Neuronal stem cell (in vitro differentiated cells): Measurements from ENCODE around the gene TASP1.
"Not testable (repeated sequence)": the region's sequence is repeated elsewhere in the genome, so short reads cannot be mapped to it uniquely, and the experiment has no call there.

Experiments
- DNase-seq: peaks from one replicate; pipeline ENCODE4 v3.0.0-alpha.2; 2013; ENCODE audit warnings: low spot score
- H2AFZ ChIP-seq: one replicate; pipeline ENCODE4 v1.6.1; 2013; ENCODE audit warnings: mild to moderate bottlenecking, low read length, inconsistent platforms
- H2AK5ac ChIP-seq: 2 replicates; pipeline ENCODE4 v1.6.1; 2013; ENCODE audit warnings: low read depth, mild to moderate bottlenecking, inconsistent platforms, low read length, moderate library complexity, mixed read lengths
- H2BK120ac ChIP-seq: 2 replicates; pipeline ENCODE4 v1.6.1; 2013; ENCODE audit warnings: low read depth, mild to moderate bottlenecking, inconsistent platforms, low read length, moderate library complexity, mixed read lengths
- H2BK12ac ChIP-seq: one replicate; pipeline ENCODE4 v1.6.1; 2013; ENCODE audit warnings: low read length, inconsistent platforms
- H2BK15ac ChIP-seq: 2 replicates; pipeline ENCODE4 v1.6.1; 2013; ENCODE audit warnings: mild to moderate bottlenecking, low read length, inconsistent platforms, mixed read lengths
- H2BK5ac ChIP-seq: one replicate; pipeline ENCODE4 v1.6.1; 2013; ENCODE audit warnings: inconsistent platforms, mild to moderate bottlenecking, low read length, moderate library complexity
- H3K14ac ChIP-seq: one replicate; pipeline ENCODE4 v1.6.1; 2013; ENCODE audit warnings: low read length, inconsistent platforms
- H3K18ac ChIP-seq: 2 replicates; pipeline ENCODE4 v1.6.1; 2013; ENCODE audit warnings: low read length, inconsistent platforms
- H3K23ac ChIP-seq: 2 replicates; pipeline ENCODE4 v1.6.1; 2013; ENCODE audit warnings: low read depth, mild to moderate bottlenecking, mixed read lengths, low read length, inconsistent platforms; ENCODE audit not compliant: poor library complexity
- H3K27ac ChIP-seq: replicated peaks from 3 replicates; pipeline ENCODE4 v1.5.1; 2013; ENCODE audit warnings: low read length, inconsistent platforms
- H3K27me3 ChIP-seq, 3 experiments: 2 replicates each; pipeline ENCODE4 v1.6.1; 2013; ENCODE audit warnings: low read length in 3 of 3, mild to moderate bottlenecking in 2 of 3, inconsistent platforms in 1 of 3, low read depth in 1 of 3, mixed read lengths in 1 of 3, moderate library complexity in 1 of 3; ENCODE audit not compliant: control insufficient read depth in 3 of 3, insufficient read depth in 3 of 3
- H3K36me3 ChIP-seq, 2 donors: replicated peaks in 1 of 2; 2 replicates each; pipeline ENCODE4 v1.6.1; 2013; ENCODE audit warnings: low read length in 2 of 2; ENCODE audit not compliant: control insufficient read depth in 2 of 2, insufficient read depth in 2 of 2
- H3K4ac ChIP-seq: 2 replicates; pipeline ENCODE4 v1.6.1; 2013; ENCODE audit warnings: inconsistent platforms, mild to moderate bottlenecking, low read length, moderate library complexity
- H3K4me1 ChIP-seq, 2 donors: 1 replicate in 1 of 2; 2 replicates in 1 of 2; pipeline ENCODE4 v1.6.1; 2013; ENCODE audit warnings: low read length in 2 of 2, low read depth in 1 of 2; ENCODE audit not compliant: control insufficient read depth in 2 of 2, insufficient read depth in 1 of 2
- H3K4me2 ChIP-seq: one replicate; pipeline ENCODE4 v1.6.1; 2013; ENCODE audit warnings: mild to moderate bottlenecking, low read length, inconsistent platforms; ENCODE audit not compliant: insufficient read depth, poor library complexity, severe bottlenecking
- H3K4me3 ChIP-seq, 2 donors: 2 replicates each; pipeline ENCODE4 v1.5.1; 2013; ENCODE audit warnings: low read length in 2 of 2, mild to moderate bottlenecking in 2 of 2, inconsistent platforms in 1 of 2, moderate library complexity in 1 of 2
- H3K79me1 ChIP-seq: one replicate; pipeline ENCODE4 v1.6.1; 2013; ENCODE audit warnings: low read depth, mild to moderate bottlenecking, inconsistent platforms, low read length, moderate library complexity
- H3K9ac ChIP-seq: one replicate; pipeline ENCODE4 v1.6.1; 2013; ENCODE audit warnings: mild to moderate bottlenecking, low read depth, low read length, inconsistent platforms; ENCODE audit not compliant: poor library complexity
- H3K9me3 ChIP-seq, 2 donors: replicated peaks in 1 of 2; 2 replicates each; pipeline versions ENCODE3 to v1.6.1; 2013; ENCODE audit warnings: low read length in 2 of 2, mild to moderate bottlenecking in 2 of 2, inconsistent platforms in 1 of 2, low read depth in 1 of 2, mixed read lengths in 1 of 2, moderate library complexity in 1 of 2; ENCODE audit not compliant: control insufficient read depth in 2 of 2, insufficient read depth in 1 of 2
- H4K8ac ChIP-seq: one replicate; pipeline ENCODE4 v1.6.1; 2013; ENCODE audit warnings: low read depth, mild to moderate bottlenecking, inconsistent platforms, low read length, moderate library complexity
- H4K91ac ChIP-seq: one replicate; pipeline ENCODE4 v1.6.1; 2013; ENCODE audit warnings: low read length, low read depth, mild to moderate bottlenecking, inconsistent platforms; ENCODE audit not compliant: poor library complexity
- WGBS, 2 donors: extraction: QIAGEN DNeasy Blood & Tissue Kit; methylation state at CpG; one replicate each; pipeline ENCODE4 v1.1.7; 2013; ENCODE audit warnings: missing lambda C conversion rate in 2 of 2, mixed read lengths in 1 of 2; ENCODE audit not compliant: insufficient read length in 2 of 2, insufficient replicate concordance in 1 of 2; ENCODE audit errors: extremely low coverage in 2 of 2; 5-methylcytosine and 5-hydroxymethylcytosine counted together

TASP1 gene

DNA sequence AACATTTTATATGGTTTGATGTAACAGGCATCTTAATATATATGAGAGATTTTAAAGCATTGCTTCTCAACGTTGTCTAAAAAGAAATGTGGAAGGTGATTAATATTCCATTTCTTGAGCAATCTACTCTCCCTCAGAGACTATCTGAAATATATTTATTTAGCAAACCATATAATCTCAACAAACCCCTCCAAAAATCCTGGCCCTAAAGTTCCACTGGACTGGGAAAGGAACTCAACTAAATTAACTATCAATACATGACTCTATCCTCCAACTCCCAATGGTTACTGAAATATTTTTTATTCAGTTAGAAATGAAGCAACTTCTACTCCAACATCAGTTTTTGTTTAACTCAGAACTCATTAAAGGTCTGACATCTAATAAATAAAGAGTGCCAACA, 6.3 kb downstream of the TASP1 start:
- H2BK5ac ChIP-seq: no peak overlapping the region
- H4K8ac ChIP-seq: no peak overlapping the region
- no peak overlapping the region for H2AK5ac ChIP-seq
- no peak overlapping the region for H2AFZ ChIP-seq
- no peak overlapping the region for H2BK12ac ChIP-seq
- H2BK120ac ChIP-seq: no peak overlapping the region
- no peak overlapping the region for H3K4ac ChIP-seq
- no peaks in the 10 kb centered on the region for H3K79me1 ChIP-seq
- H3K27me3 ChIP-seq: no peaks in the 10 kb centered on the region
- no CpG with 5 or more reads among the region's 1 CpG for WGBS, 2 donors
- H3K4me2 ChIP-seq: no peak overlapping the region
- H3K4me1 ChIP-seq: no peaks in the 10 kb centered on the region
- H3K27ac ChIP-seq: no peak overlapping the region
- H2BK15ac ChIP-seq: no peak overlapping the region
- H3K4me3 ChIP-seq: no peak overlapping the region
- H3K9me3 ChIP-seq: no peaks in the 10 kb centered on the region
- H3K23ac ChIP-seq: no peak overlapping the region
- H3K18ac ChIP-seq: no peak overlapping the region
- no peak overlapping the region for H4K91ac ChIP-seq
- H3K14ac ChIP-seq: no peak overlapping the region
- H3K36me3 ChIP-seq: peaks cover 0 to 15% of the 10 kb centered on the region in 2 donors
- no peak overlapping the region for H3K9ac ChIP-seq
- DNase-seq: no peak

DNA sequence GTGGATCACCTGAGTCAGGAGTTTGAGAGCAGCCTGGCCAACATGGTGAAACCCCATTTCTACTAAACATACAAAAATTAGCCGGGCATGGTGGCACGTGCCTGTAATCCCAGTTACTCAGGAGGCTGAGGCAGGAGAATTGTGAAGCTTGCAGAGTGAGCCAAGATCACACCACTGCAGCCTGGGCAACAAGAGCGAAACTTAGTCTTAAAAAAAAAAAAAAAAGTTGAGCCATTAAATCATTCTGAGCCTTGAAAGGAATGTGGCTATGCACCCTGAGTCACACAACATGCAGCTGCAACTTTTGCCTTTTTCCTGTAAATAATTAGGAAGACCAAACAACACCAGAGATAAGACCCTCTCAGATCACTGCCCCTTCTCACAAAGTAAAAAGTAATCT, 11.2 kb downstream of the TASP1 start:
- DNase-seq: not testable (repeated sequence)
- WGBS, 2 donors: no CpG with 5 or more reads among the region's 3 CpGs

DNA sequence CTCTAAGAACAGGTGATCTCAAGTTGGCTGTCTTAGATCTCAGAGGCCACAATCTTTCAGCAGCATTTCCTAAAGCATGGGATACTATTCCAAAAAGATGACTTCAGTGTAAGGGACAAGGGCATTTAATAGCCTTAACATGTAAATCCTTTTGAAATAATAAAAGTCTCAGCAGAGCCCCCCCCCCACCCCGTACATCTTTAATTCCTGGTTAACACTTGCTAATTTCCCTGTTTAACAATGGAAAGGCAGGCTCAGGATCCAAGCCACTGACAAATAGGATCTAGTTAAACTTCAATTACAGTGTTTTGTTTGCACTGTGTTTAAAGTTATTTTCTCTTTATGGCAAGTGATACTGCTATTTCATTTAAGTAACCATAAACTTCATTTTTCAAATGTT, 12.0 kb downstream of the TASP1 start:
- H2BK15ac ChIP-seq: no peak overlapping the region
- no peak overlapping the region for H3K18ac ChIP-seq
- no peaks in the 10 kb centered on the region for H3K9me3 ChIP-seq
- H3K4me3 ChIP-seq: no peak overlapping the region
- H4K91ac ChIP-seq: no peak overlapping the region
- no peaks in the 10 kb centered on the region for H3K27me3 ChIP-seq
- no CpG with 5 or more reads among the region's 1 CpG for WGBS, 2 donors
- no peak overlapping the region for H3K27ac ChIP-seq
- H2AFZ ChIP-seq: no peak overlapping the region
- no peaks in the 10 kb centered on the region for H3K79me1 ChIP-seq
- H2AK5ac ChIP-seq: no peak overlapping the region
- H3K4me1 ChIP-seq: no peaks in the 10 kb centered on the region
- no peak overlapping the region for H2BK120ac ChIP-seq
- H4K8ac ChIP-seq: no peak overlapping the region
- no peak overlapping the region for H3K23ac ChIP-seq
- H3K36me3 ChIP-seq: peaks cover 0 to 24% of the 10 kb centered on the region in 2 donors
- H3K4me2 ChIP-seq: no peak overlapping the region
- no peak overlapping the region for H3K9ac ChIP-seq
- no peak overlapping the region for H2BK5ac ChIP-seq
- H2BK12ac ChIP-seq: no peak overlapping the region
- DNase-seq: no peak
- H3K4ac ChIP-seq: no peak overlapping the region
- no peak overlapping the region for H3K14ac ChIP-seq

More for the DNA sequence above, 11.2 kb downstream of the TASP1 start:
- H3K4me3 ChIP-seq, H3K27ac ChIP-seq, H3K9ac ChIP-seq, H2BK15ac ChIP-seq, H2BK120ac ChIP-seq, H3K79me1 ChIP-seq, H3K14ac ChIP-seq, H4K8ac ChIP-seq, H2BK5ac ChIP-seq, H2AK5ac ChIP-seq, H3K23ac ChIP-seq, H3K4ac ChIP-seq, H3K18ac ChIP-seq, H2BK12ac ChIP-seq, H3K4me1 ChIP-seq, H3K27me3 ChIP-seq, H3K9me3 ChIP-seq, H4K91ac ChIP-seq, H3K4me2 ChIP-seq, H2AFZ ChIP-seq: not testable (repeated sequence)
- H3K36me3 ChIP-seq: peaks cover 0 to 17% of the 10 kb centered on the region in 2 donors

DNA sequence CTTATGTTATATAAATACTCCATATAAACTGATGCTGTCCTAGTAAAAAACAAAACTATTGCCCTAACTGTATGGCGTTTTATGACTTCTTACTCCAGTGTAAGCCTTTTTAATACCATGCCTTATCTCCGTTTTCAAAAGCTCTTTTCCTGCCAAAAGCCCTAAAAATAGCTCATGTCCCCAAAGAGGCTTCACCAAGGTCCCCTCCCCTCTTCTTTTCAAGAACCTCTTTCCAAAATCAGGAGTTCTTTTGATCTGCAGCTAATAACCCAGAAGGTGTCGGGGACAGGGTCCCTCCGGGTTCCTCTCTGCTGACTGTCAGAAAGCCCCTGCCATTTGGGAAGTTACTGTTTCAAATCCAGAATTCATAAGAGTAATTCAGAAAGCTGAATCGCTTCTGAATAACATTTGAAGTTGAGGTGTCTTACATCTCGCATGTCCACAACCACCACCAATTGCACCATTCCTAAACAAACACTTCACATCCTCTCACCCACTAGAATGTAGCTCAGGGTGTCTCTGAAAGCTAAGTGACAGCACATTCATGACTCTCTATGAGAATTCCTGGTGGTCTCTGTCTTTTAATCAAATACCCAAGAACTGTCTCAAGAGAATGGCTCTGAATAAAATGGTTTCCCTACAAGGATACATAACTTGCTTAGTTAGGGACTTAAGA, 13.3 kb downstream of the TASP1 start:
- H3K27ac ChIP-seq: no peak overlapping the region
- H3K27me3 ChIP-seq: no peaks in the 10 kb centered on the region
- H3K9ac ChIP-seq: no peak overlapping the region
- H3K18ac ChIP-seq: no peak overlapping the region
- no peak overlapping the region for H4K8ac ChIP-seq
- H2BK15ac ChIP-seq: no peak overlapping the region
- no peaks in the 10 kb centered on the region for H3K79me1 ChIP-seq
- H3K14ac ChIP-seq: no peak overlapping the region
- H3K36me3 ChIP-seq: peaks cover 0 to 24% of the 10 kb centered on the region in 2 donors
- H3K4me3 ChIP-seq: no peak overlapping the region
- no peak for DNase-seq
- H3K4me1 ChIP-seq: no peaks in the 10 kb centered on the region
- no CpG with 5 or more reads among the region's 6 CpGs for WGBS, 2 donors
- H2BK120ac ChIP-seq: no peak overlapping the region
- H3K4me2 ChIP-seq: no peak overlapping the region
- H3K9me3 ChIP-seq: no peaks in the 10 kb centered on the region
- H4K91ac ChIP-seq: no peak overlapping the region
- no peak overlapping the region for H3K4ac ChIP-seq
- no peak overlapping the region for H2BK5ac ChIP-seq
- H2AK5ac ChIP-seq: no peak overlapping the region
- H3K23ac ChIP-seq: no peak overlapping the region
- no peak overlapping the region for H2AFZ ChIP-seq
- H2BK12ac ChIP-seq: no peak overlapping the region
